ENCODE measurements around the gene MT1F.

DNA sequence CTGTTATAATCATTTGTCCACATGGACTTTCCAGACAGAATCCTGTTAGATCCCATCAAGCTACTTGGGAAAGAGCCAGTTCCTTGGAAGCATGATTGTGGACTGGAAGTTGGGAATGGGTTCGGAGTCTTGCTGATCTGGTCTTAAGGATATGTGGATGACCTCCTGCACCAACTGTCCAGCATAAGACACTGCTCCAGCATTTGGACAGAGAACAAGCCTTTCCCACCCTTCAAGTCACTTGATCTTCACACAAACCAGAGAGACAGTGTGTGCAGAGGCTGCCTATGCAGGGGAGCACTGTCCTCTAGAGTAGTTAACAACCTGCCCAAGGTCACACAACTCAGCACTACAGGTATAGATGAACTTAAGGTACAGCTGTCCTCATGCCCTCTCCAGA, 11.9 kb upstream of the MT1F start:
- no peak for TF ChIP-seq MXI1 (IDR thresholded peaks at IDR 0.05; ENCODE audit: borderline replicate concordance, low read depth, low read length)
- no peak for TF ChIP-seq CTCF (conservative IDR thresholded peaks at IDR 0.05; ENCODE audit: low read depth, low read length)
- TF ChIP-seq FOS (IDR thresholded peaks at IDR 0.05; ENCODE audit: low read depth, low read length) = no peak
- no peak for TF ChIP-seq MAZ (IDR thresholded peaks at IDR 0.05; ENCODE audit: borderline replicate concordance, low read depth, low read length)
- TF ChIP-seq RAD21 (IDR thresholded peaks at IDR 0.05; ENCODE audit: low read length) = no peak
- TF ChIP-seq BHLHE40 (IDR thresholded peaks at IDR 0.05; ENCODE audit: low read depth, low read length) = no peak
- TF ChIP-seq POLR2A (IDR thresholded peaks at IDR 0.05; ENCODE audit: low read depth, low read length) = no peak
- TF ChIP-seq MAFK (IDR thresholded peaks at IDR 0.05; ENCODE audit: low read depth, low read length) = no peak
- TF ChIP-seq RFX5 (IDR thresholded peaks at IDR 0.05; ENCODE audit: low read depth, low read length) = no peak
- TF ChIP-seq USF2 (IDR thresholded peaks at IDR 0.05; ENCODE audit: low read depth, low read length) = no peak
- TF ChIP-seq CHD1 (IDR thresholded peaks at IDR 0.05; ENCODE audit: low read depth, low read length) = no peak
- TF ChIP-seq, protein P1, sequence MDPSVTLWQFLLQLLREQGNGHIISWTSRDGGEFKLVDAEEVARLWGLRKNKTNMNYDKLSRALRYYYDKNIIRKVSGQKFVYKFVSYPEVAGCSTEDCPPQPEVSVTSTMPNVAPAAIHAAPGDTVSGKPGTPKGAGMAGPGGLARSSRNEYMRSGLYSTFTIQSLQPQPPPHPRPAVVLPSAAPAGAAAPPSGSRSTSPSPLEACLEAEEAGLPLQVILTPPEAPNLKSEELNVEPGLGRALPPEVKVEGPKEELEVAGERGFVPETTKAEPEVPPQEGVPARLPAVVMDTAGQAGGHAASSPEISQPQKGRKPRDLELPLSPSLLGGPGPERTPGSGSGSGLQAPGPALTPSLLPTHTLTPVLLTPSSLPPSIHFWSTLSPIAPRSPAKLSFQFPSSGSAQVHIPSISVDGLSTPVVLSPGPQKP (IDR thresholded peaks at IDR 0.05; ENCODE audit: borderline replicate concordance, low read depth, low read length) = no peak
- no peak for TF ChIP-seq RCOR1 (IDR thresholded peaks at IDR 0.05; ENCODE audit: insufficient replicate concordance, low read length)
- no peak for TF ChIP-seq CEBPB (IDR thresholded peaks at IDR 0.05; ENCODE audit: low read depth, low read length)
